SU-DHL-6 (cell line): ENCODE results near the gene MSH2.
A peak's percentile ranks its signal among the peaks of the same experiment; 100 is the strongest.

Source experiments
- H2AFZ ChIP-seq: fragments of 200-600 bp; sonication (generic); 2 replicates; pipeline ENCODE4 v1.6.1; 2014; ENCODE audit warnings: low read depth, mild to moderate bottlenecking, moderate library complexity, mixed read lengths, antibody characterized with exemption, low read length; ENCODE audit not compliant: severe bottlenecking
- H3F3A ChIP-seq: fragments of 200-600 bp; shearing (Covaris generic); 2 replicates; pipeline ENCODE4 v1.6.0; 2016; ENCODE audit warnings: antibody characterized with exemption, mild to moderate bottlenecking; ENCODE audit not compliant: insufficient read depth
- H3K27ac ChIP-seq: fragments of 200-600 bp; sonication (generic); 2 replicates; pipeline ENCODE4 v1.5.1; 2016; ENCODE audit warnings: low read depth, mild to moderate bottlenecking, low read length, moderate library complexity, mixed read lengths
- H3K27me3 ChIP-seq: fragments of 200-600 bp; sonication (generic), shearing (Covaris generic); 2 replicates; pipeline ENCODE4 v1.6.0; 2014; ENCODE audit warnings: mild to moderate bottlenecking, low read length
- H3K36me3 ChIP-seq: fragments of 200-600 bp; sonication (generic); 2 replicates; pipeline ENCODE4 v1.6.1; 2014; ENCODE audit warnings: mild to moderate bottlenecking, low read length, mixed read lengths
- H3K4me2 ChIP-seq: fragments of 300-600, 200-600 bp; shearing (Covaris generic), sonication (generic); 2 replicates; pipeline ENCODE4 v1.6.0; 2014; ENCODE audit warnings: low read length, low read depth, mild to moderate bottlenecking; ENCODE audit not compliant: poor library complexity, severe bottlenecking
- H3K4me3 ChIP-seq: fragments of 200-600 bp; sonication (generic); 2 replicates; pipeline ENCODE4 v1.5.1; 2014; ENCODE audit warnings: antibody characterized with exemption, low read length, mild to moderate bottlenecking, mixed read lengths; ENCODE audit not compliant: insufficient read depth, poor library complexity, severe bottlenecking
- H3K79me2 ChIP-seq: fragments of 200-600 bp; sonication (generic); 2 replicates; pipeline ENCODE4 v1.6.1; 2014; ENCODE audit warnings: mild to moderate bottlenecking, low read length, moderate library complexity; ENCODE audit not compliant: insufficient read depth
- H3K9ac ChIP-seq: fragments of 200-600 bp; sonication (generic); 2 replicates; pipeline ENCODE4 v1.7.0; 2014; ENCODE audit warnings: mild to moderate bottlenecking, low read length
- H3K9me2 ChIP-seq: fragments of 200-600 bp; sonication (generic); replicated peaks from 2 replicates; pipeline ENCODE4 v1.6.1; 2014; ENCODE audit warnings: low read length; ENCODE audit not compliant: insufficient read depth
- H3K9me3 ChIP-seq: fragments of 200-600 bp; sonication (generic); 2 replicates; pipeline ENCODE4 v1.6.1; 2014; ENCODE audit warnings: low read length, mixed read lengths; ENCODE audit not compliant: insufficient read depth
- H4K20me1 ChIP-seq: fragments of 200-600 bp; sonication (generic); 2 replicates; pipeline ENCODE4 v1.6.1; 2014; ENCODE audit warnings: low read depth, mild to moderate bottlenecking, antibody characterized with exemption, low read length, moderate library complexity, mixed read lengths
- EZH2phosphoT487 ChIP-seq: fragments of 200-600 bp; sonication (generic), shearing (Covaris generic); conservative IDR thresholded peaks from 2 replicates; pipeline ENCODE4 v1.6.1; 2018; ENCODE audit warnings: mild to moderate bottlenecking, antibody characterized with exemption, low read length, moderate library complexity, mixed read lengths
- TF ChIP-seq, protein P1 (sequence below): fragments of 200-600 bp; sonication (generic); IDR thresholded peaks from one replicate; pipeline ENCODE4 v1.5.1; 2017; ENCODE audit warnings: antibody characterized with exemption, mild to moderate bottlenecking, low read length, moderate library complexity; ENCODE audit not compliant: insufficient read depth, poor library complexity, severe bottlenecking

The MSH2 gene

GRCh38 chr2:47497843-47498460 is 95.0 kb downstream of the MSH2 start:
- Histone ChIP-seq H3K27me3 (no peaks in the 10 kb centered on the region), H3K4me3 (no peak overlapping the region), H3K9me3 (peaks cover 14% of the 10 kb centered on the region; the same call in 1 of the 2 replicates), H3F3A (peaks cover 4% of the 10 kb centered on the region; the same call in 1 of the 2 replicates), H3K36me3 (0 out of 2 replicates have a peak, but pooled peaks cover 2% of the 10 kb centered on the region), H3K9me2 (no peaks in the 10 kb centered on the region), H2AFZ (no peak overlapping the region), H3K27ac (no peak overlapping the region), H4K20me1 (no peaks in the 10 kb centered on the region), H3K79me2 (no peaks in the 10 kb centered on the region), H3K9ac (no peak overlapping the region), H3K4me2 (no peak overlapping the region)
- TF ChIP-seq, protein P1, sequence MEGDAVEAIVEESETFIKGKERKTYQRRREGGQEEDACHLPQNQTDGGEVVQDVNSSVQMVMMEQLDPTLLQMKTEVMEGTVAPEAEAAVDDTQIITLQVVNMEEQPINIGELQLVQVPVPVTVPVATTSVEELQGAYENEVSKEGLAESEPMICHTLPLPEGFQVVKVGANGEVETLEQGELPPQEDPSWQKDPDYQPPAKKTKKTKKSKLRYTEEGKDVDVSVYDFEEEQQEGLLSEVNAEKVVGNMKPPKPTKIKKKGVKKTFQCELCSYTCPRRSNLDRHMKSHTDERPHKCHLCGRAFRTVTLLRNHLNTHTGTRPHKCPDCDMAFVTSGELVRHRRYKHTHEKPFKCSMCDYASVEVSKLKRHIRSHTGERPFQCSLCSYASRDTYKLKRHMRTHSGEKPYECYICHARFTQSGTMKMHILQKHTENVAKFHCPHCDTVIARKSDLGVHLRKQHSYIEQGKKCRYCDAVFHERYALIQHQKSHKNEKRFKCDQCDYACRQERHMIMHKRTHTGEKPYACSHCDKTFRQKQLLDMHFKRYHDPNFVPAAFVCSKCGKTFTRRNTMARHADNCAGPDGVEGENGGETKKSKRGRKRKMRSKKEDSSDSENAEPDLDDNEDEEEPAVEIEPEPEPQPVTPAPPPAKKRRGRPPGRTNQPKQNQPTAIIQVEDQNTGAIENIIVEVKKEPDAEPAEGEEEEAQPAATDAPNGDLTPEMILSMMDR, result no peak
- no peak for TF ChIP-seq EZH2phosphoT487

- Histone ChIP-seq H3K9me3 (peaks cover 14% of the 10 kb centered on the region; the same call in 1 of the 2 replicates), H4K20me1 (no peaks in the 10 kb centered on the region), H3K79me2 (no peaks in the 10 kb centered on the region), H3K36me3 (0 out of 2 replicates have a peak, but pooled peaks cover 2% of the 10 kb centered on the region), H2AFZ (no peak overlapping the region), H3K27me3 (no peaks in the 10 kb centered on the region), H3F3A (peaks cover 10% of the 10 kb centered on the region; the same call in 1 of the 2 replicates), H3K27ac (no peak overlapping the region), H3K9ac (no peak overlapping the region), H3K4me3 (no peak overlapping the region), H3K9me2 (no peaks in the 10 kb centered on the region), H3K4me2 (no peak overlapping the region)
- TF ChIP-seq, protein P1, result no peak
- TF ChIP-seq EZH2phosphoT487, result no peak
These were observed 96.1 kb downstream of the MSH2 start for GRCh38 chr2:47499093-47499492.

- Histone ChIP-seq H3F3A (peaks cover 10% of the 10 kb centered on the region; the same call in 1 of the 2 replicates), H3K79me2 (no peaks in the 10 kb centered on the region), H2AFZ (no peak overlapping the region), H3K27ac (peak overlapping the region; percentile 8; the same call in 1 of the 2 replicates), H3K36me3 (0 out of 2 replicates have a peak, but pooled peaks cover 4% of the 10 kb centered on the region), H3K4me2 (no peak overlapping the region), H3K9ac (no peak overlapping the region), H3K9me3 (peaks cover 18% of the 10 kb centered on the region; the same call in 1 of the 2 replicates), H3K9me2 (no peaks in the 10 kb centered on the region), H4K20me1 (no peaks in the 10 kb centered on the region), H3K4me3 (no peak overlapping the region), H3K27me3 (no peaks in the 10 kb centered on the region)
- TF ChIP-seq, protein P1, result no peak
- no peak for TF ChIP-seq EZH2phosphoT487
These were observed 96.8 kb downstream of the MSH2 start for GRCh38 chr2:47499621-47500309.
